ENCODE measurements around the gene ABCC8.
"Not testable (repeated sequence)": the region's sequence is repeated elsewhere in the genome, so short reads cannot be mapped to it uniquely, and the experiment has no call there.

ABCC8 gene

DNA sequence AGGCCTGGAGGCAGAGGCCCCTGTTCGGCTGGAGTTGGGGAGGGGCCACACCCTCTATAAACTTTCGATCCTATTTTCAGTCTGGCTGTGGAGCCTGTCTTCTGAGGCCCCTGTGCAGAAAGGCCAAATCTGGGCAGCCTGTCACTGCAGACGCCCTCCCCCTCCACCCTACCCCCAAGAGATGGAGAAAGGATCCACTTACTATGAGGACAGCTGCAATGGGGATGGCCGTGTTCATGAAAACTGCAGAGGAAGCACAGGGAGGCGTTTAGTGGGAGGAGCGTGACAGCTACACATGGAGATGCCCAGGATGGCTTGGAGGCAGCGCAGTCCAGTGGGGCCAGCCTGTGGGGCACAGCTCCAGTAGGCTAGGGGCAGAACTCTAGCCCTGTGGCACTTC lies 44.6 kb downstream of the ABCC8 start:
- Mint-ChIP-seq H3K27me3 (ENCODE audit: low read depth) (peaks cover 28% of the 10 kb centered on the region), H3K9me3 (no peaks in the 10 kb centered on the region), H3K4me3 (peak overlapping the region in 1 of 3 experiments; percentile 21), H3K4me1 (peaks cover 52% of the 10 kb centered on the region), H3K36me3 (ENCODE audit: low read depth) (no peaks in the 10 kb centered on the region), H3K27ac (peak overlapping the region in 1 of 3 experiments; percentile 63)
- TF ChIP-seq, protein P1, sequence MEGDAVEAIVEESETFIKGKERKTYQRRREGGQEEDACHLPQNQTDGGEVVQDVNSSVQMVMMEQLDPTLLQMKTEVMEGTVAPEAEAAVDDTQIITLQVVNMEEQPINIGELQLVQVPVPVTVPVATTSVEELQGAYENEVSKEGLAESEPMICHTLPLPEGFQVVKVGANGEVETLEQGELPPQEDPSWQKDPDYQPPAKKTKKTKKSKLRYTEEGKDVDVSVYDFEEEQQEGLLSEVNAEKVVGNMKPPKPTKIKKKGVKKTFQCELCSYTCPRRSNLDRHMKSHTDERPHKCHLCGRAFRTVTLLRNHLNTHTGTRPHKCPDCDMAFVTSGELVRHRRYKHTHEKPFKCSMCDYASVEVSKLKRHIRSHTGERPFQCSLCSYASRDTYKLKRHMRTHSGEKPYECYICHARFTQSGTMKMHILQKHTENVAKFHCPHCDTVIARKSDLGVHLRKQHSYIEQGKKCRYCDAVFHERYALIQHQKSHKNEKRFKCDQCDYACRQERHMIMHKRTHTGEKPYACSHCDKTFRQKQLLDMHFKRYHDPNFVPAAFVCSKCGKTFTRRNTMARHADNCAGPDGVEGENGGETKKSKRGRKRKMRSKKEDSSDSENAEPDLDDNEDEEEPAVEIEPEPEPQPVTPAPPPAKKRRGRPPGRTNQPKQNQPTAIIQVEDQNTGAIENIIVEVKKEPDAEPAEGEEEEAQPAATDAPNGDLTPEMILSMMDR (IDR thresholded peaks at IDR 0.05; ENCODE audit: unreplicated experiment in 3 of 3), result no peak

DNA sequence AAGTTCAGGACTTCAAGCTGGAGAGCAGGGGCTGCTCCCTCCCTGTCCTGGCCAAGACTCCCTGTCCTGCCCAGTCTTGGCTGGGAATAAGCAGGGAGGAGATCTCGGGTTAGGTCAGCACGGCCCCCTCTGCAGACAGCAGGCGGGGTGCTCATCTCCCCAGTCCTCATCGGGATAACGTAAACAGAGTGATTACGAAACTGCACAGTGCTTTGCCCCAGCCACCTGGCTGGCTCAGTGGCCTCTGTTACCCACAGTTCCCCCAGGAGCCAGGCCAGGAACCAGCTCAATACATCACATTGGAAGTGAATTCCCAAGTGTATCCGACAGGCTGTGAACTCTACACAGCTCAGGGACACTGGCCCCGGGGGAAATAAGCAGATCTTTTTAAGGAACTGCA lies 45.5 kb downstream of the ABCC8 start:
- Mint-ChIP-seq H3K4me3 (no peak overlapping the region), H3K27me3 (ENCODE audit: low read depth) (peaks cover 30% of the 10 kb centered on the region), H3K9me3 (no peaks in the 10 kb centered on the region), H3K4me1 (peaks cover 52% of the 10 kb centered on the region), H3K36me3 (ENCODE audit: low read depth) (no peaks in the 10 kb centered on the region), H3K27ac (peak overlapping the region in 1 of 3 experiments; percentile 24)
- TF ChIP-seq, protein P1 (IDR thresholded peaks at IDR 0.05; ENCODE audit: unreplicated experiment in 3 of 3), result no peak

DNA sequence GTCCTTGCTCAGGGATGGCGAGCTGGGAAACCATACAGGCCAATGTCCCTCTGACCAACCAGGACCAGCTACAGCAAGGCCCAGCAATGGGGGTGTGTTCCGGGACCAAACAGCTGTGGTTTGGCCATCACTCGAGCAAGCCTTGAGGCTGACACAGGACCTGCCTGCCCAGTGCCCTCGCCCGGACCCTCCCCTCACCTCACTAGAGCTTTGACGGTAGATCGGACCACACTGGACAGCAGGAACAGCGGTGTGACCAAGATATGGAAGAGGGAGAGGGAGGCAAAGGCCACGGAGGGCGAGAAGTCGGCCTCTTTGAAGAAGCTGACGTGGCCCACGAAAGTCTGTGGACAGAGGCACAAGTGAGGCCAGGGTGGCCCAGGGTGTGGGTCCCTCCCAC lies 46.0 kb downstream of the ABCC8 start:
- Mint-ChIP-seq H3K27me3 (ENCODE audit: low read depth) (peaks cover 29% of the 10 kb centered on the region), H3K9me3 (no peaks in the 10 kb centered on the region), H3K4me3 (no peak overlapping the region), H3K36me3 (ENCODE audit: low read depth) (no peaks in the 10 kb centered on the region), H3K4me1 (peaks cover 52% of the 10 kb centered on the region), H3K27ac (peak overlapping the region in 1 of 3 experiments; percentile 24)
- TF ChIP-seq, protein P1 (IDR thresholded peaks at IDR 0.05; ENCODE audit: unreplicated experiment in 3 of 3), result no peak

GRCh38 chr11:17428925-17429324 lies 47.7 kb downstream of the ABCC8 start:
- H3K4me3 Mint-ChIP-seq, result no peak overlapping the region
- H3K4me1 Mint-ChIP-seq, result peaks cover 36% of the 10 kb centered on the region
- no peaks in the 10 kb centered on the region for H3K9me3 Mint-ChIP-seq
- TF ChIP-seq, protein P1 (IDR thresholded peaks at IDR 0.05; ENCODE audit: unreplicated experiment in 3 of 3), result no peak
- H3K27ac Mint-ChIP-seq, result no peak overlapping the region
- peaks cover 30% of the 10 kb centered on the region for H3K27me3 Mint-ChIP-seq (ENCODE audit: low read depth)
- H3K36me3 Mint-ChIP-seq (ENCODE audit: low read depth), result no peaks in the 10 kb centered on the region

DNA sequence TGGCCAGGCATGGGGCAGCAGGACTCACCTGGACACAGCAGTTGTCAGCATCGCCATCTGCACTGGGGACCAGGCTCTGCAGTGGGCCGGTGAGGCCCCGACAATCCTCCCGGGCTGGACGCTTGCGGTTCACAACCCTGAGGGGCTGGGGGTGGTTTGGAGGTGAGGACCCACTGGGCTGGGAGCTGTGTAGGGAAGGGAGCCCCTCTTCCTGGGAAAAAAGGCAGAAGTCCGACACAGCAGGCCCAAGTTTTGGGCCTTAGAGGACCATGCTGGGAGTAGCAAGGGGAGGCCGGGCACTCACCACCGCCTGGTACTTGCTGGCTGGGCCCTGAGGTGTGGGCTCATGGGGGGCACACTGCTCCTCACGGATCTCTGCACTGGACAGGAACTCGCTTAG lies 48.4 kb downstream of the ABCC8 start:
- TF ChIP-seq, protein P1 (IDR thresholded peaks at IDR 0.05; ENCODE audit: unreplicated experiment in 3 of 3), result no peak
- H3K36me3 Mint-ChIP-seq (ENCODE audit: low read depth), result no peaks in the 10 kb centered on the region
- H3K4me1 Mint-ChIP-seq, result peaks cover 36% of the 10 kb centered on the region
- no peak overlapping the region for H3K27ac Mint-ChIP-seq
- no peaks in the 10 kb centered on the region for H3K9me3 Mint-ChIP-seq
- peaks cover 31% of the 10 kb centered on the region for H3K27me3 Mint-ChIP-seq (ENCODE audit: low read depth)
- no peak overlapping the region for H3K4me3 Mint-ChIP-seq

DNA sequence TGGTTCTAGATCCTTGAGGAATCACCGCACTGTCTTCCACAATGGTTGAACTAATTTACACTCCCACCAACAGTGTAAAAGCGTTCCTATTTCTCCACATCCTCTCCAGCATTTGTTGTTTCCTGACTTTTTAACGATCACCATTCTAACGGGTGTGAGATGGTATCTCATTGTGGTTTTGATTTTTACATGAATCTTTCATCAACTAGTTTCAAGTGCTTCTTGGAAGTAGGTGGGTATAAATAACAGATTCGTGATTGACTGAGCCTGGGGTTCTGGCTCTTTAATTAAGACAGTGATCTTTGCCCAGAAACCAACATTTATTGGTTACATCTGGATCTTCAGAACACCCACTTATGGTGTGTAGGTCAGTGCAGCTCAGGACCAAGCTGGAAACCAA lies 50.4 kb downstream of the ABCC8 start:
- H3K9me3 Mint-ChIP-seq; H3K36me3 Mint-ChIP-seq (ENCODE audit: low read depth); H3K4me3 Mint-ChIP-seq; H3K27ac Mint-ChIP-seq: not testable (repeated sequence)
- Mint-ChIP-seq H3K27me3 (ENCODE audit: low read depth) (peaks cover 48% of the 10 kb centered on the region), H3K4me1 (peaks cover 19% of the 10 kb centered on the region)
